Kidney (tissue), 14 donors: ENCODE data around the gene PIAS4. TPM values are rescaled to one million over a fixed set of nuclear protein-coding genes. Genes with fewer than 3 reads are reported as not detected.

Experiments
- DNase-seq, 5 donors: peaks; one replicate each; pipeline ENCODE4 v3.0.0-alpha.2; 2013 to 2020
- FAIRE-seq: peaks from 2 replicates; lab custom pipeline; 2012; peaks lifted over from hg19 to GRCh38; lab: Jason Lieb, UNC
- H3K27ac ChIP-seq, 2 donors: one replicate each; pipeline ENCODE4 v1.7.0; 2013; ENCODE audit warnings: low read depth in 2 of 2, low read length in 2 of 2, inconsistent platforms in 1 of 2
- H3K27me3 ChIP-seq: one replicate; pipeline ENCODE4 v1.7.1; 2013; ENCODE audit warnings: low read length, inconsistent platforms; ENCODE audit not compliant: control insufficient read depth, insufficient read depth
- H3K36me3 ChIP-seq, 3 donors: one replicate each; pipeline versions ENCODE4 v1.7.0 to v1.7.1; 2013; ENCODE audit warnings: low read length in 3 of 3, control low read depth in 1 of 3, inconsistent platforms in 1 of 3; ENCODE audit not compliant: insufficient read depth in 3 of 3, control insufficient read depth in 2 of 3
- H3K4me1 ChIP-seq, 3 donors: one replicate each; pipeline versions ENCODE4 v1.7.0 to v1.7.1; 2013; ENCODE audit warnings: low read length in 3 of 3, inconsistent platforms in 1 of 3, low read depth in 1 of 3; ENCODE audit not compliant: control insufficient read depth in 2 of 3, insufficient read depth in 2 of 3
- H3K4me3 ChIP-seq, 3 donors: one replicate each; pipeline versions ENCODE4 v1.7.0 to v1.8.1; 2013; ENCODE audit warnings: low read length in 3 of 3, control low read depth in 1 of 3, inconsistent platforms in 1 of 3
- H3K9ac ChIP-seq, 3 donors: one replicate each; pipeline versions ENCODE4 v1.7.0 to v1.7.1; 2013; ENCODE audit warnings: low read length in 3 of 3, control low read depth in 1 of 3, inconsistent platforms in 1 of 3
- H3K9me3 ChIP-seq, 3 donors: one replicate each; pipeline versions ENCODE4 v1.7.0 to v1.7.1; 2013; ENCODE audit warnings: low read length in 3 of 3, control low read depth in 1 of 3, inconsistent platforms in 1 of 3; ENCODE audit not compliant: control insufficient read depth in 2 of 3, insufficient read depth in 1 of 3
- intact Hi-C: fragments of 100-400 bp; cut with DNase I; formaldehyde crosslinking; loops from one replicate; pipeline ENCODE4 v1.11.1; 2022
- polyA plus RNA-seq: library from polyadenylated mRNA; stranded (reverse); fragments of 350-450 nt; fragmentation: Illumina TruSeq; extraction: RNeasy Lipid Tissue Mini Kit (QIAGEN cat#74804); gene quantifications from one replicate; pipeline ENCODE4 v1.2.3, GENCODE V29; 2014; ENCODE audit warnings: low read depth, low replicate concordance; ENCODE audit not compliant: insufficient read depth
- total RNA-seq: library from RNA; stranded (reverse); fragmentation: NEBNext Ultra II Directional; extraction: Animal tissue kit (Norgen Biotek cat#: 25700); gene quantifications from one replicate; pipeline ENCODE4 v1.2.1, GENCODE V29; 2021
- TF ChIP-seq, protein P1 (sequence below): IDR thresholded peaks from 3 replicates; pipeline ENCODE4 v1.5.1; 2012; ENCODE audit warnings: mild to moderate bottlenecking, moderate library complexity, borderline replicate concordance; ENCODE audit not compliant: insufficient read depth; ENCODE audit errors: extremely low read depth
- donor health status: control.
- donor health status: control.
- donor health status: control.
- donor health status: control.
- donor health status: control.
- donor health status: DM: yes; HTN: yes; CAD: no.
- donor health status: Normal renal cell carcinoma (clear cell type).

The PIAS4 gene
- total and polyA plus RNA-seq, 2 donors from 2014 or later, result 9.8 to 25.0 TPM

DNA sequence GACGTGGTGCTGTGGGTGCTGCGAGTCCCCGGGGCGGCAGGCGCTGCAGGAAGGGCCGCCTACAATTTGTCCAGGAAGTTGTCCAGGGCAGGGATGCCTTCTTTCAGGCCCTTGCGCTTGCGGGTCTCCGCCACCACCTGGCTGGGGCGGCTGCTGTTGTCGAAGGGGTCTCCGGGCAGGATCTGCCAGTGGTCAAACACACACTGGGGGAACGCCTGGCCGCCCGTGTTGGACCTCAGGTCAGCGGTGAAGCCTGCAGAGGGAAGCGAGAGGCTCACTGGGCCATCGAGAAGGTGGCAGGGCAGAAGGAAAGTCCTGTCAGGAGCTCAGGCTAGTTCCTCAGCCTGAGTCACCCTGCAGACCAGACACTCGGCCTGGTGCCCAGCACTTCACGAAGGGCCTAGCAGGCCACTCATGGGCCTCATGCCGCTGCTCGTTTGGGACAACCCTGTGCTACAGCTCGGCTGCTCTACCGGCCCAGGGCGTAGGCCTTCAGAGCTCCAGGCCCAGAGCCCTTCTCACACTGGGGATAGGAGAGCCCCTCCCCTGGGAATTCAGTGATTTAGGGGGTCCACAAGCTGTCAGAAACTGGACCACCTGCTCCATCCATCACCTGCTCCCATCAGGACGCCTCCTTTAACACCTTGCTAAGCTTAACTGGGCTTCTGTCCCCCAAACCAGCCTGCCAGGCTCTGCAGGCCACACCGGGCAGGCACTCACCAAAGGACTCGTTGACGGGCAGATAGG lies 30.9 kb upstream of the PIAS4 start:
- no peak for FAIRE-seq
- Histone ChIP-seq H3K4me3 (no peak overlapping the region), H3K27me3 (no peaks in the 10 kb centered on the region), H3K4me1 (no peaks in the 10 kb centered on the region), H3K27ac (no peak overlapping the region), H3K9ac (no peak overlapping the region), H3K36me3 (peaks cover 2 to 60% (median 42%) of the 10 kb centered on the region in 3 donors), H3K9me3 (no peaks in the 10 kb centered on the region)
- intact Hi-C loops, result no loop called here
- DNase-seq, result peak in 1 of 5 donors; percentile 87
- TF ChIP-seq, protein P1, sequence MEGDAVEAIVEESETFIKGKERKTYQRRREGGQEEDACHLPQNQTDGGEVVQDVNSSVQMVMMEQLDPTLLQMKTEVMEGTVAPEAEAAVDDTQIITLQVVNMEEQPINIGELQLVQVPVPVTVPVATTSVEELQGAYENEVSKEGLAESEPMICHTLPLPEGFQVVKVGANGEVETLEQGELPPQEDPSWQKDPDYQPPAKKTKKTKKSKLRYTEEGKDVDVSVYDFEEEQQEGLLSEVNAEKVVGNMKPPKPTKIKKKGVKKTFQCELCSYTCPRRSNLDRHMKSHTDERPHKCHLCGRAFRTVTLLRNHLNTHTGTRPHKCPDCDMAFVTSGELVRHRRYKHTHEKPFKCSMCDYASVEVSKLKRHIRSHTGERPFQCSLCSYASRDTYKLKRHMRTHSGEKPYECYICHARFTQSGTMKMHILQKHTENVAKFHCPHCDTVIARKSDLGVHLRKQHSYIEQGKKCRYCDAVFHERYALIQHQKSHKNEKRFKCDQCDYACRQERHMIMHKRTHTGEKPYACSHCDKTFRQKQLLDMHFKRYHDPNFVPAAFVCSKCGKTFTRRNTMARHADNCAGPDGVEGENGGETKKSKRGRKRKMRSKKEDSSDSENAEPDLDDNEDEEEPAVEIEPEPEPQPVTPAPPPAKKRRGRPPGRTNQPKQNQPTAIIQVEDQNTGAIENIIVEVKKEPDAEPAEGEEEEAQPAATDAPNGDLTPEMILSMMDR, result no peak

DNA sequence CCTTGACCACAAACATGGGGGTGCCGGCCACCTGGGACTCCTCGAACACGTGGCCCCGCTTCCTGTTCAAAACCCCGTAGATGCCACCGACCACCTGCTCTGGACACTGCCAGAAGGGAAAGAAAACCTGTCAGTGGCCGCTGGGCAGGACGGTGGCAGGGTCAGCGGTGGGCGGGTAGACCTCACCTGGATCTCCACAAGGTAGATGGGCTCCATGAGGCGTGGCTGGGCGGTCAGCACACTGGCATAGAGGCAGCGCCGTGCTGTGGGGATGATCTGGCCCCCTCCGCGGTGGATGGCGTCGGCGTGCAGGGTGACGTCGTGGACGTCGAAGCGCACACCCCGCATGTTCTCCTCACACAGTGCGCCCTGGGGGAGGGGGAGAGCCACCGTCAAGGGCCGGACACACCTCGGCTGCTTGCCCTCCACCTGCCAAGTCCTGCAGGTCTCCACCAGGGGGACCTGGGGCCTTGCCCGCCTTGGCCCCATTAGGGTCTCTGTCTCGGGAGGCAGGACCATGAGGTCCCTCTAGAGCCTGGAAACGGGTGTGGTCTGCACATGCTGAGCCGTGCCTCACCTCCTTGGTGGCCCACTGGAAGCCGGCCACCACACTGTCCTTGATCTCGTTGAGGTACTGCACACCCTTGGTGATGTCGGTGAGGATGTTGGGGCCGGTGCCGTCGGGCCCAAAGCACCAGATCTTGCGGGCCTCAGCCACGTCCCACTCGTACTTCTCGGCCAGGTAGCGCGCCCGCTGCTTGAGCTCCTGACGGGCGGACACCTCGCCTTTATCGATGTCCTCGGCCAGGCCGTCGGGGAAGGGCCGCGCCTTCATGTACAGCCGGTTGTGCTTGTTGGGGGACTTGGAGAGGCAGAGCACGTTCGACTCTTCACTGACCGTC lies 30.0 kb upstream of the PIAS4 start:
- DNase-seq, result peak in 1 of 5 donors; percentile 76
- Histone ChIP-seq H3K9ac (no peak overlapping the region), H3K4me1 (peaks cover 0 to 2% (median 0%) of the 10 kb centered on the region in 3 donors), H3K9me3 (no peaks in the 10 kb centered on the region), H3K4me3 (no peak overlapping the region), H3K27ac (no peak overlapping the region), H3K36me3 (peaks cover 2 to 68% (median 50%) of the 10 kb centered on the region in 3 donors), H3K27me3 (no peaks in the 10 kb centered on the region)
- FAIRE-seq, result no peak
- TF ChIP-seq, protein P1, result no peak
- intact Hi-C loops, result no loop called here

DNA sequence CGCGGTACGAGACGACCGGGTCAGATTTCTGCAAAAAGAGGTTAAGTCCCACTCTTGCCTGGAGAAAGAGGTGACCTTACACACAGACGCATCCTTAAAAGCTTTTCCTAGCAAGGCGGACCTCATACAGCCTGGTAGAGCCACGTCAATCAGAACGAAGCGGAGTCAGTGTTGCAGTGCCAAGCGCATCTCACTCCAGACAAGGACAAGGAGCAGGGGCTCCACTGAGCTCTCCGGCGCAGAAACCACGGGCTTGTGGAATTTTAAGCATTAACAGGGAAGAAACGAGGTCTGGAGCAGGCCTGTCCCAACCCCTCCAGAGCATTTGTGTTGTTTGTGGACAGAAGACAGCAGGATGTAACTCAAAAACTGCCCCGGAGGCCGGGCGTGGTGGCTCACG lies 29.4 kb upstream of the PIAS4 start:
- Histone ChIP-seq H3K4me1 (peaks cover 0 to 7% (median 2%) of the 10 kb centered on the region in 3 donors), H3K27ac (no peak overlapping the region), H3K27me3 (no peaks in the 10 kb centered on the region), H3K36me3 (peaks cover 3 to 75% (median 57%) of the 10 kb centered on the region in 3 donors), H3K9me3 (no peaks in the 10 kb centered on the region), H3K4me3 (no peak overlapping the region), H3K9ac (no peak overlapping the region)
- DNase-seq (no peak), FAIRE-seq (no peak)
- intact Hi-C loops, result no loop called here
- TF ChIP-seq, protein P1, result no peak
